GM12874 (cell line): Measurements from ENCODE around the gene GPBAR1.

Experiments used
- CTCF ChIP-seq: IDR thresholded peaks from 2 replicates; pipeline ENCODE4 v1.5.1; 2011; ENCODE audit warnings: low read depth, mild to moderate bottlenecking, control low read depth, low read length, moderate library complexity; ENCODE audit not compliant: insufficient read depth

The GPBAR1 gene

GRCh38 chr2:218260742-218261422, at the start of gene GPBAR1:
GPBAR1 (plus strand) TSS chr2:218261015; CDS start chr2:218262725, 1,710 bp downstream.
- no peak for TF ChIP-seq CTCF

GRCh38 chr2:218214116-218214515, 46.7 kb upstream of the GPBAR1 start:
- no peak for TF ChIP-seq CTCF

GRCh38 chr2:218216336-218216673, 44.5 kb upstream of the GPBAR1 start:
- no peak for TF ChIP-seq CTCF

GRCh38 chr2:218216674-218217359, 44.0 kb upstream of the GPBAR1 start, which contains the start of gene ARPC2:
ARPC2 (plus strand) TSS chr2:218217189; CDS start chr2:218217471, 282 bp downstream.
- TF ChIP-seq CTCF = no peak

- TF ChIP-seq CTCF = no peak
Measured at GRCh38 chr2:218217360-218218267, 43.2 kb upstream of the GPBAR1 start.

GRCh38 chr2:218218268-218219185, 42.3 kb upstream of the GPBAR1 start:
- TF ChIP-seq CTCF = no peak
